GM19438 (cell line): ENCODE measurements around the gene TTBK1.

ENCODE experiments used
- ATAC-seq: cut with Tn5 transposase; IDR thresholded peaks from one replicate; pipeline ENCODE4 v1.9.1; 2021; ENCODE audit warnings: low read depth; ENCODE audit not compliant: unreplicated experiment

TTBK1 gene

DNA sequence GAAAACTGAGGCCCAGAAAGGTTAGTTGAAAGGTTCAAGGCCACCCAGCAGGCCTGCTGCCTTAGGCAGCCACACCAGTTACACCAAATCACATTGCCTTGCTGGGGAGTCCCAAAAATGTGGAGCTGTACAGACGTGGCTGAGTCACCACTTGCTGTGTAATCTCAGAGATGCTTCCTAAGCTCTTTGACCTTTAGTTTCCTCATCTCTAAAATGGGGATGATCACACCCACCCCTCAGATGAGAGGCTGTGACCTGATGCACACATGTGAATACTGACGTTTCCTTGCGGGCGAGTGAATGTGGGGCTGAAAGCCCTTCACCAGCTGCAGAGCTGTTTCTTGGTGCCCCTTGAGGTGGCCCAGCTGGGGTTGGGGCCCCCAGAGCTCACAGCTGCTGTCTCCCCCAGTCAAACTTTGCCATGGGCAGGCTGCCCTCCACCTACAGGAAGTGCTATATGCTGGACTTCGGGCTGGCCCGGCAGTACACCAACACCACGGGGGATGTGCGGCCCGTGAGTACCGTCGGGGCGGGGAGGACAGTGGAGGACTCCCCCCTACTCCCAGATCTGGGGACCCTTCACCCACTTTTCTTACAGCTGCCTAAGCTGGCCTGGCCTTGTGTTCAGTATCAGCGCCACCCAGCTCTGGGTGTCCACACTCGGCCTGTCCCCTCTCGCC, 11.0 kb downstream of the TTBK1 start:
- ATAC-seq: no peak

- no peak for ATAC-seq
These were observed 11.6 kb downstream of the TTBK1 start for GRCh38 chr6:43254846-43255245.

GRCh38 chr6:43255408-43256054, 12.2 kb downstream of the TTBK1 start:
- no peak for ATAC-seq

- no peak for ATAC-seq
These were observed 13.5 kb downstream of the TTBK1 start for GRCh38 chr6:43256670-43257366.

GRCh38 chr6:43257367-43258145, 14.3 kb downstream of the TTBK1 start:
- no peak for ATAC-seq

- ATAC-seq: no peak
These were observed 14.9 kb downstream of the TTBK1 start for GRCh38 chr6:43258180-43258579.

DNA sequence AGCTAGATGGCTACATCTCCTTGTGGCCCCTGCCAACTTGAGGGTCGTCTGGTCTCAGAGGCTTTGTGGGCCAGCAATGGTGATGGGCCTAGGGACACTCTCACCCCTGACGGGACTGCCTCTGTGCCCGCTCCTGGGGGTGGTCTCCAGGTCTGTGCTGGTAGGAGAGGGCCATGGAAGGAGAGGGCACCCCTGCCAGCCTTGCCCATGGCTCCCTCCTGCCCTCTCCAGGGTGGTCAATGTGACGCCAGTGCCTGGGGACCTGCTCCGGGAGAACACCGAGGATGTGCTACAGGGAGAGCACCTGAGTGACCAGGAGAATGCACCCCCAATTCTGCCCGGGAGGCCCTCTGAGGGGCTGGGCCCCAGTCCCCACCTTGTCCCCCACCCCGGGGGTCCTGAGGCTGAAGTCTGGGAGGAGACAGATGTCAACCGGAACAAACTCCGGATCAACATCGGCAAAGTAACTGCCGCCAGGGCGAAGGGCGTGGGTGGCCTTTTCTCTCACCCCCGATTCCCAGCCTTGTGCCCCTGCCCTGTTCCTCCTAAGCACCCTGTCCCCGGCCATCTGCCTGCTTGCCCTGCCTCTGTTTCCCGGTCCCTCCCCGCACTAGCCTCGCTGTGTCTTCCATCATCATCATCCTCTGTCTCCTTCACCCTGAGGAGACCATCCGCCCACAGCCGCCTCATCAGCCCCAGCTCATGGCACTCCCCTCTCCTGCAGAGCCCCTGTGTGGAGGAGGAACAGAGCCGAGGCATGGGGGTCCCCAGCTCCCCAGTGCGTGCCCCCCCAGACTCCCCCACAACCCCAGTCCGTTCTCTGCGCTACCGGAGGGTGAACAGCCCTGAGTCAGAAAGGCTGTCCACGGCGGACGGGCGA, 15.8 kb downstream of the TTBK1 start:
- no peak for ATAC-seq

DNA sequence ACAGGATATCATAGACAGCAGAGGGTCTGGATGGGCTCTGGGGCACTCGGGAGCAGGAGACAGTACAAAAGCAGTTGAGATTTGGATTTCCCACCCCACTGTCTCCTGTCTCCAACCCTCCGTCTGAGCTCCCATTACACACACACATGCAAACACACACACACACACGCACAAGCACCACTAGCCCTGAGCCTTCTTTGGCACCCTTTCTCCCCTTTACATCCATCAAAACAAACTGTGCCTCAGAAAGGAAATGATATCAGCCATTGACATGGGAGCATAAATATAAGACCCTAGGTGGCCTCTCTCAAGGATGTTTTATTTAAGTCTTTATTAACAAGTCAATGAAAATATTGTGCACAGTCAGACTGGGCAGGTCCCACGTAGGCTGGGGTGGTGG, 17.5 kb downstream of the TTBK1 start:
- ATAC-seq: no peak

- ATAC-seq: no peak
These were observed 17.9 kb downstream of the TTBK1 start for GRCh38 chr6:43261198-43261597.

DNA sequence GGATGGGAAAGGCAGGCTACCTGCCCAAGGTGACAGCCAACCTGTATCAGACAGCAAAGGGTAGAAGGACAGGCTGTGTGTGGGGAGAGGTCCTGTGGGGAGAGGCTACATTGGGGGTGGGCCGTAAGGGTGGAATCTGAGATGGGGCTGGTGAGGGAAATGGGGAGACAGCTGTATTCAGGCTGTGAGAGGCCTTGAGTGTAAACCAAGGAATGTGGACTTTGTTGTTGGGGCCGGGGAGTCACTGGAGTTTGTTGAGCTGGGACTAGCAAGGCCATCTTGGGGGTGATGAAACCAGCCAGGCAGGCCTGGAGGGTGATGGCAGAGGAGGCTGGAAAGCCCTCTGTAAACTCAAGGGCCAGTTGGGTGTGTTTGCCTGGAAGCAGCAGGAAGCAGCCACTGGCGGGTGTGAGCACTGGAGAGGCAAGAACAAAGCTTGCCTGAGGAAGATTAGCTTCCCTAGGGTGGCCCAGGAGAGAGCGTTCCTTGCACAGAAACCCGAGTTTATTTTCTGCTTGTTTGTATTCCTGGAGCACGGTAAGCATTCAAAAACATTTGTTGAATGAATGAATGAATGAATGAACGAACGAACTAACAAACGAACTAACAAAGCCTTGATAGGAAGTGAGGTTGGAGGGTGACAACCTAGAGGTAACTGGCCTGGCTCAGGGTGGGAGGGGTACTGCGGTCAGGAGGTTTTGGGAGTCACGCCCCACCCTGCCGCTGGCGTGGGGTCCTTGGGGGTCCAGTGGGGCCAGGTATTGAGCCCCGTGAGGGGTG, 18.9 kb downstream of the TTBK1 start:
- ATAC-seq: no peak

- no peak for ATAC-seq
These were observed 19.6 kb downstream of the TTBK1 start for GRCh38 chr6:43262780-43263313.

DNA sequence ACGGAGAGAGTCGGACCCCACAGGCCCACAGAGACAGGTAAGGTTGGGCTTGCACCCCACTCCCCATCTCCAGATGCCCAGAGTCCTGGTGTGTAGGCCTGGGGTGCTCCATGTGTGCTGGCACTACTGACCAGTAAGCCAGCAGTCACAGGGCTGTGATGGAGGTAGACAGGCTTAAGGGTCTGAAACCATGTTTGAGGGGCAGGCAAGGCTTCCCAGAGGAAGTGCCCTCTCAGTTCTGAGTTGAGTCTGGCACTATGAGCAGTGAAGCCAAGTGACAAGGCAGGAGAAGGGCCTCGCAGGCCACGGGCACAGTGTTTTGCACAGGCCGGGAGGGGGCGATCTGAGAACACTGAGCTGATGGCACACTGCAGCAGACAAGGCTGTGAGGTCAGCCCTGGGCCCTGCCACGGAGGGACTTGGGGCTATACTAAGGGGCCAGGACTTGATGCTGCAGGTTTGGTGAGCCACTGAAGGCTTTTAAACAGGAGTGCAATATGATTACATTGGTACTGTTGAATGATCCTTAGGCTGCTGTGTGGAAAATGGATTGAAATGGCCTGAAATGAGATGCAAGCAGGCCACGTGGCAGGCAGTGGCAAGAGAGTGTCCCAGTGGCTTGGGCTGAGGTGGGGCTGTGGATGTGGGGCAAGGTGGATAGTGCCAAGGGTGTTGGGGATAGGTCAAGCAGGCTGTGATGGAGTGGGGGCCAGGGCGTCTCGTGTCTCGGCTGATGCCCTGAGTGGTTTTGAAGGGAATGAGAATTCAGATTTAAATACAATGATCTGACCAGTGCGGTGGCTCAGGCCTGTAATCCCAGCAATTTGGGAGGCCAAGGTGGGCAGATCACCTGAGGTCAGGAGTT, 20.3 kb downstream of the TTBK1 start:
- ATAC-seq: no peak

DNA sequence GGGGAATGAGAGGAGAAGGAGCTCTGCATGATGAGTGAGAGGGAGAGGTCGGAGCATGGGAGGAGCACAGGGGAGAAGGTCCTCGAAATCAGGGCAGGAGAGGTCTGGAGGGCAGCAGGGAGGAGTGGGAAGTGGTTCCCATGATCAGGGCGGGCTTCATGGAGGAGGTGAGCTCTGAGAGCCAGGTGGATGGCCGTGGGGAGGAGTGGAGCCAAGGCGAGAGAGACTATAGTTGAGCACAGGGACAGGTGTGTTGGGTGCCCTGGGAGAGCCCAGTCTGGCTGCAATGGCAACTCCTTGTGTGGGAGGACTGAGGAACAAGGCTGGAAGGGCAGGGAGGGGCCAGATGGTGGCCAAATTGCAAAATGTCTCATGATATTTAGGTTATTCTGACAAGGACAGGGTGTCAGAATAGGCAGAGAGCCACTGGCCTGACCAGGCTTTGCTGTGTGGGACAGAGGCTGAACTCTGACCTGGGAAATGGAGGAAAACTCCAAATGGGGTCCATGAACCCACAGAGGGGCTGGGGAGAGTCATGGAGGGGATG, 21.4 kb downstream of the TTBK1 start:
- ATAC-seq: no peak

DNA sequence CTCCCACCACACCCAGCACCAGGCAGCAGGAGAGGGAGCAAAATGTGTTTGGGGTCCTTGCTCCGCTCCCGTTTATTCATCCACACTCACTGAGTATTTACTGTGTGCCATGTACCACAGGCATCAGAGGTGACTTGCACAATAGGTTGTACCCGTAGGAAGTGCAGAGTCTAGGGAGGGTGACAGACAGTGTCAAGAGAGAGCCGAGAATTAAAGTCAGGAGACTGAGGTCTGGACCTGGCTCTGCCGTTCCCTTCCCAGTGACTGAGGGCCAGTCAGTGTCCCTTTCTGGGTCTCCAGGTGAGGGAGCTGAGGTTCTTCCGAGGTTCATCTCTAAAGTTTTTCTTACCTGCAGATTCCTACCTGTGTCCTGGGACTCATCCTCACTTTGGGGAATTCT, 22.3 kb downstream of the TTBK1 start:
- ATAC-seq: no peak

DNA sequence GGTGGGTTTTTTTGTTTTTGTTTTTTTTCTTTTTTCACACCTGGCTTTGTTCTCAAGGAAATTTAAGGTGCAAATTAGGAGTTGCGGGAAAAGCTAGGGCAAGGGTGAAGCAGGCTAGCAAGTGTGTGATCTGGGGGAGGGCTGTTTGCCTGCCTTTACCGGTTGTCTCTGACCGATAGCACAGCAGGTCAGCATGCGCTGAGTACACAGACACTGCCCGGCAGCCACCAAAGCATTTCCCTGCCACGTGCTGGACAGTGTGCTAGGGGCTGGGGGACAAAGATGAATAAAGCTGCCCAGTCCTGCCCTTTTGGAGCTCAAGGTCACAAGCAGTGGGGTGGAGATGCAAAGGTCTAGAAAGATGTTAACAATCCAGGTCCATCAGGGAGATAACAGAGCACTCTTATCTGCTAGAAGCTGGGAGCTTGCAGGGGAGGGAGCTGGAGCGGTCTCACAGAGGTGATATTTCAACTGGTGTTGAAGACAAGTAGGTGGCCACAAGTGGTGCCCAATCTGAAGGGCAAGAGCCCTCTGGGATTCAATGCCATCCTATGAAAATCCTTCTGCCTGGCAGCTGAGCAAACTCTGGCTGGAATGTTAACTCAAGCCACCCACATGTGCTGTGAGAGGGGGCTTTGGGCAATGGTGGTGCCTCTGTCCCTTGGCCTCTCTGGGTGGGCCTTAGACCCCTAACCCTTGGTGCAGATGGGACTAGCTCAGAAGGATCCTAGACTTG, 24.5 kb downstream of the TTBK1 start:
- no peak for ATAC-seq

DNA sequence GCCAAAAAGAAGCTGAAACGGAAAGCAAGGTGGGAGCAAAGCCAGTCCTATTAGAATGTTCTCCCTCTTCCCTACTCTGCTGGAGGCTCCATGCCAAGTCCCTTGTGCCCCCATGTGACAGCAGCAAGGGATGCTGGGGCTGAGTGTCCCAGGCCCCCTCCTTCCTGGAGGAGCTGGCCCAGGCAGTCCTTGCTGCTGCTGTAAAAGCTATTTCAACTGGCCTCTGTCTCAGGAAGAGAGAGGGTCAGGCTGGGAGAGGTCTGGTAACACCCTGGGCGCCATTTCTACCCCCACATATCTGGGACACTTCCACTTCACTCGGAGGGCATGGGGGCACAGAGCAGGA, 25.0 kb downstream of the TTBK1 start:
- no peak for ATAC-seq

DNA sequence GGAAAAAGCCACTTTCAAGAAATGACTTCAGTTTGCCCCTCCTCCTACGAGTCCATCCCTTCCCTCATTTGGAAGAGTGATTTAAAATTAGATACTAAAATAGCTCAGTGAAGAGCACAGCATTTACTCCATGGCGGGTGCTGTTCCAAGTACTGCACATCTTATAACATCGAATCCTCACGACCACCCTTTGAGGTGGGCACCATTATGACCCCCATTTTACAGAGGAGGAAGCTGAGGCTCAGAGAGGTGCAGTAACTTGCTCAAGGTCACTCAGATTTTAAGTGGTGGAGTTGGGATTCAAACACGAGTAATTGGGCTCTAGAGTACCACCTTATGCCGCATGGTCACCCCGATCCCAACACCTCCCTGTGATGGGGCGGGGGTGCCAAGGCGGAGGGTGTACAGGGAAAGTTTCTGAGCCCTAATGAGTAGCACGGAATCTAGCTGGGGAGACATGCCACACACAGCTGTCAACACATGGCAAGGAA, 25.5 kb downstream of the TTBK1 start:
- no peak for ATAC-seq
